ENCODE measurements around the gene GALNT18. TPM values are rescaled to one million over a fixed set of nuclear protein-coding genes. Genes with fewer than 3 reads are reported as not detected.

Gene GALNT18
- 0.49 and 1.3 TPM in 2 replicates for total RNA-seq

GRCh38 chr11:11621573-11622339, at the start of gene GALNT18:
Gene GALNT18 (minus strand): TSS chr11:11622005.

GRCh38 chr11:11352878-11353277, 268.9 kb downstream of the GALNT18 start, which contains the start of gene CSNK2A3:
Gene CSNK2A3 (minus strand): TSS chr11:11353250. CDS start chr11:11353119, 131 bp downstream.

Small RNA genes within 50 kb of the gene (small RNA-seq; reads per million reads assigned to genes)
- gene MIR4299, result not detected

Other genes with a start within 250 kb of the GALNT18 start
- gene USP47, start 220.0 kb upstream of the GALNT18 start, total RNA-seq, result 76.9 and 77.2 TPM in 2 replicates

All from hair follicle dermal papilla cell (primary cell).